ENCODE data around the gene DNAJA4.

Gene DNAJA4

DNA sequence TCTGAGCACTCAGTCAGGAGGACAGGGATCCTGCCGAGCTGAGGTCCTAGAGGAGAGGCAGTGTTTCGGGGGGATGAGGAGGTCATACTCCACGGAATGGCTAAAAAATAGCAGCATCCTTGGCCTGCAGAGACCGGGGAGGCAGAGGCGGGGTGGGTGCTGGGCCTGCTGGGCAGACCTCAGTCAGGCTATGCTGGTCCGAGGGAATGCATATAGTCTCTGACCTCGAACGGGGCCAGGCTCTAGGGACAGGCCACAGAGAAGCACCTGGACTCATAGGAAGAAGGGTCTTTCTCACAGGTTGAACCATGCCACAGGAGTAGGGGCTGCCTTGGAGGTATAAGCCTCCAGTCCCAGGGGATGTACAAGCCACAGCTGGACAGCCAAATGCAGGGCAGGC, 49.0 kb downstream of the DNAJA4 start:
- no peaks in the 10 kb centered on the region for H3K27me3 ChIP-seq (ENCODE audit: insufficient read depth, insufficient read length)

DNA sequence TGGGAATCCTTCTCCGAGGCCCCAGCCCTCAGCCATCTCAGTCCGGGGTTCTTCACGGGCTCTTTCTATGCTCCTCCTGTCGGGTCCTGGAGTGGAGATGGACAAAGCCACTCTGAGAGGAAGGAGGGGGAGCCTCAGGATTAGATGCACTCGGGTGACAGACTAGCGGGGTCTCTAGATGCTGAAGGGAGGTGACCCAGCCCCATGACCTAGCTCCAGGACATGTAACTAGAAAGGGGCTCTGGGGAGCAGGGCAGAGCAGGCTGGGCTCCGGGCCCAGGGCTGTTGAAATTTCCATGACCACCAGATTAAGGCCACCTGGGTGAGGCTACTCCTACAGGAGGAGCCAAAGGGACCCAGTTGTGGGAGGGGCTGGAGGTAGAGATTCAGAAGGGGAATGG, 49.8 kb downstream of the DNAJA4 start:
- no peaks in the 10 kb centered on the region for H3K9me3 ChIP-seq (ENCODE audit: insufficient read depth, low read length)
- H3K4me1 ChIP-seq (ENCODE audit: insufficient read depth, insufficient read length) = peaks cover 30% of the 10 kb centered on the region
- no peaks in the 10 kb centered on the region for H3K27me3 ChIP-seq (ENCODE audit: insufficient read depth, insufficient read length)
- no peaks in the 10 kb centered on the region for H3K36me3 ChIP-seq (ENCODE audit: insufficient read depth, insufficient read length, low read length)
- no peak for DNase-seq (ENCODE audit: low read depth, low spot score)
- TF ChIP-seq YY1 (IDR thresholded peaks at IDR 0.05; ENCODE audit: insufficient read depth, insufficient read length) = no peak
- TF ChIP-seq ZNF274 (IDR thresholded peaks at IDR 0.05; ENCODE audit: low read depth, low read length) = no peak
- no peak for TF ChIP-seq SUZ12 (IDR thresholded peaks at IDR 0.05; ENCODE audit: extremely low read depth, insufficient read depth, insufficient read length)
- no peak overlapping the region for H3K9ac ChIP-seq (ENCODE audit: insufficient read length, low read depth)
- H3K4me3 ChIP-seq (ENCODE audit: insufficient read length, low read depth) = no peak overlapping the region

More for the DNA sequence above, 49.0 kb downstream of the DNAJA4 start:
- Histone ChIP-seq H3K9me3 (ENCODE audit: insufficient read depth, low read length) (no peaks in the 10 kb centered on the region), H3K9ac (ENCODE audit: insufficient read length, low read depth) (no peak overlapping the region), H3K4me1 (ENCODE audit: insufficient read depth, insufficient read length) (peaks cover 30% of the 10 kb centered on the region), H3K36me3 (ENCODE audit: insufficient read depth, insufficient read length, low read length) (no peaks in the 10 kb centered on the region), H3K4me3 (ENCODE audit: insufficient read length, low read depth) (no peak overlapping the region)
- TF ChIP-seq SUZ12 (IDR thresholded peaks at IDR 0.05; ENCODE audit: extremely low read depth, insufficient read depth, insufficient read length) = no peak
- no peak for TF ChIP-seq YY1 (IDR thresholded peaks at IDR 0.05; ENCODE audit: insufficient read depth, insufficient read length)
- TF ChIP-seq ZNF274 (IDR thresholded peaks at IDR 0.05; ENCODE audit: low read depth, low read length) = no peak
- no peak for DNase-seq (ENCODE audit: low read depth, low spot score)

DNA sequence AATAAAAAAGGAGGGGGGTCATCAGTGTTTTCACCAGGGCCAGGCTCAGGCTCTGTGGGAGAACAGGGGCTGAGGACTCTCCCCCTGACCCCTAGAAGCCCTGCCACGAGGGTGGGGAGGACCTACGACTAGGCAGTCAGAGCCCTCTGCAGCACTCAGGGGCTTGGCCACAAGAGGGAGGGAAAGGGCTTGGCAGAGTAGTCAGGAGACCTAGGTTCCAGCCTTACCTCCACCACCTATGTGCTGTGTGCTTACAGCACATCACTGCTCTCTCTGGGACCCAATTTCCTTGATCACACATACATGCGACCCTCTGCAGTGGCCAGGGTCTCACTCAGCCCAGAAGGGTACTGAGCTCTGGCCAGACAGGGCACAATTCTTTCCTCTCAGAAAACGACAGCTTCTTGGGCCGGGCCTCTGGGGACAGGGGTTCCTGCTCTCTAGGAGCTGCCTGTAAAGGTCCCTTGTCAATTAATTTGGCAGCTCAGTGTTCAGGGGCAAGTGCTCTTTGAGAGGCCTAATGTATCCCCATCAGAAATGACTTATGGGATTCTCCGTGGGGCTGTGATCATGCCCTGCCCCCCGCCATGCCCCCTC, 51.4 kb downstream of the DNAJA4 start:
- DNase-seq (ENCODE audit: low read depth, low spot score) = peak; percentile 70
- Histone ChIP-seq H3K9me3 (ENCODE audit: insufficient read depth, low read length) (no peaks in the 10 kb centered on the region), H3K9ac (ENCODE audit: insufficient read length, low read depth) (peak overlapping the region; percentile 27), H3K27me3 (ENCODE audit: insufficient read depth, insufficient read length) (no peaks in the 10 kb centered on the region), H3K36me3 (ENCODE audit: insufficient read depth, insufficient read length, low read length) (no peaks in the 10 kb centered on the region), H3K4me3 (ENCODE audit: insufficient read length, low read depth) (no peak overlapping the region), H3K4me1 (ENCODE audit: insufficient read depth, insufficient read length) (peaks cover 34% of the 10 kb centered on the region)
- TF ChIP-seq ZNF274 (IDR thresholded peaks at IDR 0.05; ENCODE audit: low read depth, low read length) = no peak
- TF ChIP-seq SUZ12 (IDR thresholded peaks at IDR 0.05; ENCODE audit: extremely low read depth, insufficient read depth, insufficient read length) = no peak

DNA sequence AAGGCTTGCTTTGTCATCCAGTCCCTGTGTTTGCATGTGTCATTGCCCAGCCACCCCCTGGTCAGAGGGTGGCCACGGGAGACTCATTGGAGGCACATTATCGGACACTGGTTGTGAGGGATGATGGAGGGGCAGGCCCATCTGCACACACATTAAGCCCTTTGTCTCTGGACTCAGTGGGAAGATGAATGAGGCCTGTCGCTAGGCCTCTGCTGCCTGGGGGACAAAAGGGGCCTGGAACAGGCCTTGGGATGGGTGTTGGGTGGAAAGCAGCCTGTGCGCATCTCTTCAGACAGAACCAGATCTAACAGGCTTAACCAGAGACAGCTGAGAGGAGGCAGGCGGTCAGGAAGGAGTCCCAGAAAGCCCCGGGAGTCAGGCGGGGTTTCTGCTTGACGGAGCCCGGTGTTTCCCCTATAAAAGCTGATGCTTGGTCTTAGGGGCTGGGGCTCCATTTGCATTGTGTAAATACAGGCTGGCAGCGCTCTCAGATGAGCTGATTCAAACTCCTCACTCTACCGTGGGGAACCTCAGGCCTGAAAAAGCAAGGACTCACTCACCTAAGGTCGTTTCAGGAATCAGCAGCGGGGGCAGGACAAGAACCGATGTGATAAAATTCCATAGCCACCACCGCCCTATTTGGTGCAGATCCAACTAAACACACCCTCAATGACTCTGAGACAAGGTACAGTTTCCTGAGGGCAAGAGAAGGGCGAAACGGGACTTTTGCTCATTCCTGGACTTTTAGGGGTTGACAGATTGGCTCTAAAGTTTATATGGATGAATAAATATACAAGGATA, 52.1 kb downstream of the DNAJA4 start:
- Histone ChIP-seq H3K4me3 (ENCODE audit: insufficient read length, low read depth) (no peak overlapping the region), H3K36me3 (ENCODE audit: insufficient read depth, insufficient read length, low read length) (no peaks in the 10 kb centered on the region), H3K4me1 (ENCODE audit: insufficient read depth, insufficient read length) (peaks cover 34% of the 10 kb centered on the region), H3K9me3 (ENCODE audit: insufficient read depth, low read length) (no peaks in the 10 kb centered on the region), H3K9ac (ENCODE audit: insufficient read length, low read depth) (peak overlapping the region; percentile 69), H3K27me3 (ENCODE audit: insufficient read depth, insufficient read length) (no peaks in the 10 kb centered on the region)
- TF ChIP-seq ZNF274 (IDR thresholded peaks at IDR 0.05; ENCODE audit: low read depth, low read length) = no peak
- no peak for TF ChIP-seq YY1 (IDR thresholded peaks at IDR 0.05; ENCODE audit: insufficient read depth, insufficient read length)
- TF ChIP-seq SUZ12 (IDR thresholded peaks at IDR 0.05; ENCODE audit: extremely low read depth, insufficient read depth, insufficient read length) = no peak
- peak; percentile 55 for DNase-seq (ENCODE audit: low read depth, low spot score)

DNA sequence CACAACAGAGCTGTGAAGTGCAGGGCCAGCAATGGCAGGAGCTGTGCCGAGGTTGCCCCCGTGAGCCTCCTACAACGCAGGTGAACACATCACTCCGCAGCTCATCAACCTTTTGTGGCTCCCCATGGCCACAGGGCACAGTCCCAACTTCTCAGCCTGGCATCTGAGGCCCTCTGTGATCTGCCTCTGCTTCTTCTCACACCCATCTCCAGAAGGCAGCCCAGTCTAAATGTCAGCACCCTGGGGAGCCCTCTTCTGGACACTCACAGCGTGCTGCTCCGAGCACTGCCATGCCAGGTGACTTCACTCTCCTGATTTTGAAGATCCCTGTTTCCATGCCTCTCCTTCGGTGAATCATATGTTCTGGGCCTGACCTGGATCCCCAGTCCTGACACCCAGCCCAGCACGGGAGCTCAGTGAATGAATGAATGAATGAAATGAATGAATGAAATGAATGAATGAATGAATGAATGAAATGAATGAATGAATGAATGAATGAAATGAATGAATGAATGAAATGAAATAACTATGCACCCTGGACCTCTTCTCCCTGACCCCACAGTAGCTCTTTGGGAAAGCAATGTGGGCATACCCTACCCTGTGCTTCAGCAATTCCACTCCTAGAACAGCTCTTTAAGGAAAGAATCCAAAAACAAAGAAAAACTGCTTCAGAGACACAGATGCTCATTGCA, 52.9 kb downstream of the DNAJA4 start:
- H3K4me1 ChIP-seq (ENCODE audit: insufficient read depth, insufficient read length) = peaks cover 40% of the 10 kb centered on the region
- H3K27me3 ChIP-seq (ENCODE audit: insufficient read depth, insufficient read length) = no peaks in the 10 kb centered on the region
- H3K9me3 ChIP-seq (ENCODE audit: insufficient read depth, low read length) = no peaks in the 10 kb centered on the region
- H3K4me3 ChIP-seq (ENCODE audit: insufficient read length, low read depth) = no peak overlapping the region
- H3K36me3 ChIP-seq (ENCODE audit: insufficient read depth, insufficient read length, low read length) = no peaks in the 10 kb centered on the region
- H3K9ac ChIP-seq (ENCODE audit: insufficient read length, low read depth) = peak overlapping the region; percentile 69
- TF ChIP-seq SUZ12 (IDR thresholded peaks at IDR 0.05; ENCODE audit: extremely low read depth, insufficient read depth, insufficient read length) (no peak), YY1 (IDR thresholded peaks at IDR 0.05; ENCODE audit: insufficient read depth, insufficient read length) (no peak), ZNF274 (IDR thresholded peaks at IDR 0.05; ENCODE audit: low read depth, low read length) (no peak)
- no peak for DNase-seq (ENCODE audit: low read depth, low spot score)

DNA sequence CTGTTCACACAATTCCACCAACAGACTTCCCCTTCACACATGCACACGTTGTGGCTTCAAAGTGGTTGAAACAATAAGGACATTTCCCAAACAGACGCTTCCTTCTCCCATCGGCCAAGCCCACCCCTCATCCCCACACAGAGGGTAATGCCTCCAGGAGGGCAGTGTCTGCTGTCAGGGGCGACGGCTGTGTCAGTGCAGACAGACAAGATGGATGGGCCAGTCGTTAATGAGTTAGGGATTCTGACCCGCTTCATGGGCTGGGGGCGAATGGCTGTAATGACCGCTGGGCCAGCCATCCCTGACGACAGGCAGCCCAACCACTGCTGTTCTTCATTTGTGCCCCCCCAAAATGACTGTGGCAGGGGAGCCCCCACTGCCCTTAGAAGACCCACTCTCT, 55.2 kb downstream of the DNAJA4 start:
- TF ChIP-seq SUZ12 (IDR thresholded peaks at IDR 0.05; ENCODE audit: extremely low read depth, insufficient read depth, insufficient read length) (no peak), ZNF274 (IDR thresholded peaks at IDR 0.05; ENCODE audit: low read depth, low read length) (no peak), YY1 (IDR thresholded peaks at IDR 0.05; ENCODE audit: insufficient read depth, insufficient read length) (no peak)
- no peak for DNase-seq (ENCODE audit: low read depth, low spot score)
- no peaks in the 10 kb centered on the region for H3K36me3 ChIP-seq (ENCODE audit: insufficient read depth, insufficient read length, low read length)

DNA sequence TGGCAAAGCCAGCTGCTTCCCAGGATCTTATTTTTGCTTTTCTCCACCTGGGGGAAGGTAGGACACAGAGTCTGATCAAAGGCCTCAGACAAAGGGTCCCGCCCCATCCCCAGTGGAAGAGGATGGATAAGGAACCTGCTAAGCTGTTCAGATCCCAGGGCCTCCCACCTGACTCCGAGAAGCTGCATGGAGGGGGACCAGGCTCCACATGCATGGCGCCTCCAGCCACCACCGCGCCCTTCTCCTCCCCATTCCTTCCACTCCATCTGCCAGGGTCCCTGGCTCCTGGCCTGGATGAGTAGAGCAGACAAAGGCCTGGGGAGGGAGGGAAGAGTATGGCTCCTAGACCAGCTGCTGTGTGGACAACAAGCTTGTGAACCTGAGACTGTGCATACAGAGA, 55.8 kb downstream of the DNAJA4 start:
- Histone ChIP-seq H3K36me3 (ENCODE audit: insufficient read depth, insufficient read length, low read length) (no peaks in the 10 kb centered on the region), H3K9ac (ENCODE audit: insufficient read length, low read depth) (no peak overlapping the region), H3K9me3 (ENCODE audit: insufficient read depth, low read length) (no peaks in the 10 kb centered on the region), H3K4me1 (ENCODE audit: insufficient read depth, insufficient read length) (peaks cover 36% of the 10 kb centered on the region), H3K4me3 (ENCODE audit: insufficient read length, low read depth) (no peak overlapping the region), H3K27me3 (ENCODE audit: insufficient read depth, insufficient read length) (no peaks in the 10 kb centered on the region)
- TF ChIP-seq YY1 (IDR thresholded peaks at IDR 0.05; ENCODE audit: insufficient read depth, insufficient read length) (no peak), SUZ12 (IDR thresholded peaks at IDR 0.05; ENCODE audit: extremely low read depth, insufficient read depth, insufficient read length) (no peak), ZNF274 (IDR thresholded peaks at IDR 0.05; ENCODE audit: low read depth, low read length) (no peak)
- no peak for DNase-seq (ENCODE audit: low read depth, low spot score)

More for the DNA sequence above, 55.2 kb downstream of the DNAJA4 start:
- H3K9me3 ChIP-seq (ENCODE audit: insufficient read depth, low read length) = no peaks in the 10 kb centered on the region
- no peak overlapping the region for H3K9ac ChIP-seq (ENCODE audit: insufficient read length, low read depth)
- H3K4me1 ChIP-seq (ENCODE audit: insufficient read depth, insufficient read length) = peaks cover 36% of the 10 kb centered on the region
- no peak overlapping the region for H3K4me3 ChIP-seq (ENCODE audit: insufficient read length, low read depth)
- H3K27me3 ChIP-seq (ENCODE audit: insufficient read depth, insufficient read length) = no peaks in the 10 kb centered on the region

All from NT2/D1 (cell line).